Measurements from ENCODE around the gene MFAP3L.

The MFAP3L gene

DNA sequence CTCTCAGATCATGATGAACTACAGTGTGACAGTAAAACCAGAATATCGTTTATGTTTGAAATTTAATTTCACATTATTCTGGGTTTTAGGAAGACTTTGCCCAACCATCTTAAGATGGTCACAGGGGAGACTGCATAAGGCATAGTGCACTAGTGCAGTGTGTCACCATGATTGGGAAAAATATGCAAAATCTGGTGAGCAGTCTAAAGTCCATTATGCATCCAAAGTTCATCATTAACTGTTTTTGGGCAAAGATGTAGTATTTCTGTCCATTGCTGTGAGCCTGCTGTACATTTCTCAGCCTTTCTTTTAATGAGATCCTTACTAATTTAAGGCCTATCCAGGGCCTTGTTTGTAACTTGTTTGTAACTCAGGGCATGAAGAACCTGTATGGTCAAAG lies 11.3 kb upstream of the MFAP3L start:
- TF ChIP-seq ZNF274 (IDR thresholded peaks at IDR 0.05; ENCODE audit: low read depth, low read length) = no peak

DNA sequence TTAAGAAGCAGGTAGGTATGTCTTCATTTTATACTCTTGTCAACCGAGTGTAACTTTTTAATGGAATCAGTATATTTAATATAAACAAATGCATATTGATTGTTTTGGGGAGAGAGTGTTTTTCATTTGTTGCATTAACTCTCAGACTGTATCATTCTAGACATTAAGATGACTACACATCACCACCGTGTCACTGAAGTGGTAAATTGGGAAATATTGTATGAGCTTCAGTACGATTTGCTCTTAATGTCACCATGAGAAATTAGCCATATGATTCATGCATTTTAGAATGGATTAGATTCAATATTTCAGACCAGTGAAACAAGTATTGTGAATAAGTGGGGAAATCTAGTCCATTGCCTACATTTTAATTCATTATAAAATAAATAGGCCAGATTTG lies 9.7 kb upstream of the MFAP3L start:
- no peak overlapping the region for H3K4me3 ChIP-seq (ENCODE audit: low read length)
- TF ChIP-seq ZNF274 (IDR thresholded peaks at IDR 0.05; ENCODE audit: low read depth, low read length) = no peak

More for the DNA sequence above, 11.3 kb upstream of the MFAP3L start:
- H3K4me3 ChIP-seq (ENCODE audit: low read length) = no peak overlapping the region

DNA sequence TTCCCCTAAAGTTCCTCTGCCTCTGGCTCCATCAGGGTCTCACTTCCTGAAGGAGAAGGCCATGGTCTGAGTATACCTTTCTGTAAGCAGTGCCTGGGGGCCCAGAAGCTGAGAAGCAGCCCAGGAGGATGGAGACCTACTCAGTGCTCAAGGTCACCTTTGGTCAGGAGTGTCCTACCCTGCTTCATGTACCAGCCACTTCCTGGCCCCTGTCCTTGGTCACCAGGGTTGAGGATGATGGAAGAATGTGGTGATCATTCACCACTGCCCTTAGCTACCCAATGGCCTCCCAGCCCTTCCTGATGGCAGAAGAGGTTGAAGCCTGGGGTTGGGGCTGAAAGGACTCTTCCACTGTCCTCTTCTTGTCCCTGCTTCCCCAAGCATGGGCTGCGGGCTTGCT lies 9.0 kb upstream of the MFAP3L start:
- TF ChIP-seq ZNF274 (IDR thresholded peaks at IDR 0.05; ENCODE audit: low read depth, low read length) = no peak
- no peak overlapping the region for H3K4me3 ChIP-seq (ENCODE audit: low read length)

DNA sequence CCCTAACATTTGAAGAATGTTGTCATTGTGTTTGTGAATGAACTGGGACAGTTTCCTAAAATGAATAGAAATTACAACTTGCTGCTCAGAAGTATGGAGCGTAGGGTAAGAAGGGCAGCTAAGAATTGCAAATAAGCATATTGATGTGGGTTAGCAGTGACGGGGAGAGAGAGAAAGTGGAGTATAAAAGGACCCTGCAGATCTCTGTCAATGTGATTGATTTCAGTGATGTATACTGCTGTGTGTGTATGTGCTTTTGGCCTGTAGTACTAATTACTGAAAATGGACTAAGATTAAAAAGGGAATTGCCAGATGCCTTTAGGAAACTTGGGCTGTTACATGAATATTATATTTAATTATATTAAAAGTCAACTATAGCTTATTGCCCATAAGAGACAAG lies 7.8 kb upstream of the MFAP3L start:
- no peak overlapping the region for H3K4me3 ChIP-seq (ENCODE audit: low read length)
- no peak for TF ChIP-seq ZNF274 (IDR thresholded peaks at IDR 0.05; ENCODE audit: low read depth, low read length)

DNA sequence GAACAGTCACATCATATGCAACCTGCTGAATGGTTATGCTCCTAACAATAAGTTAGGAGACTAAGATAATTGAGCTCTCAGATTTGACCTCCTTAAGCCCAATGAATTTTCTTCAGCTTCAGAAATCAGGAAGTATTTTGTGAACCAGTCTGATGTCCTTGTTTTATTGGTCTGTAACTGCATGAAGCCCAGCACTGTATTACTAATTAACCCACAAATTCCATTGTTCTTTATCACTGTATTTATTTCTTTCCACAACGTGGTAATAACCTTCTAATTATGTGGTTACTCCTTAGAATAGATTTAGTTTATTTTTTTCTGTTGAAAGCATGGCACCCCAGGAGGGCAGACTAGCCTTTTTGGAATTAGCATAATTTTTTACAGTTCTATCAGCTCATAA lies 3.9 kb upstream of the MFAP3L start:
- no peak overlapping the region for H3K4me3 ChIP-seq (ENCODE audit: low read length)
- no peak for TF ChIP-seq ZNF274 (IDR thresholded peaks at IDR 0.05; ENCODE audit: low read depth, low read length)

DNA sequence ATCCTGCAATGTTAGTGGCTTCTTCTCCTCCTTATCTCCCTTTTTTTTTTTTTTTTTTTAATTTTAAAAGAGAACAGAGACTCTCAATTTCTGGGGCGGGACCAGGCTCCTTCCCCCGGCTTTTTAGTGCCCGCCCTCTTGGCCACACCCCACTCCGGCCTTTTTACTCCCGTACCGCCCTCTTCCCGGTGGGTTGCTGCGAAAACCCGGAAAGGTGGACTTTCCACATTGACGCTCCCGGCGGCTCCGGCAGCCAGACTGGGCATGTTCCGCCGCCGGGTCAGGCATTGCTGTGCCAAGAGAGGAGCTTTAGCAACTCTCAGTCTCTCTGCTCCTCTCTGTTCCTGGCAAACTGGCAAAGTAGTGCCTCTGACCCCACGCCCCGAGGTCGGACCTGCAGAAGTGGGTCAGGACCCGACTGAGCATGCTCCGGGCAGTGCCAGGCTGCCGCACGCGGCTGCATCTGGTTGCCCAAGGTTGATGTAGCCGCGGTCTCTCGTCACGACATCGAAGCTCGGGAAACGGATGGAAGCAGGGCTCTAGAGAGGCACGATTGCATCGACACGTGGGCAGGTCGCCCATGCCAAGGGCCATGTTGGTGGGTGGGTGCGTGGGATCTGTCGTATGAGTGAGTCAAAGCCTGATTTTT lies 1.1 kb upstream of the MFAP3L start:
- H3K4me3 ChIP-seq (ENCODE audit: low read length) = peak overlapping the region; percentile 55; the same call in 1 of the 2 replicates
- TF ChIP-seq ZNF274 (IDR thresholded peaks at IDR 0.05; ENCODE audit: low read depth, low read length) = no peak

DNA sequence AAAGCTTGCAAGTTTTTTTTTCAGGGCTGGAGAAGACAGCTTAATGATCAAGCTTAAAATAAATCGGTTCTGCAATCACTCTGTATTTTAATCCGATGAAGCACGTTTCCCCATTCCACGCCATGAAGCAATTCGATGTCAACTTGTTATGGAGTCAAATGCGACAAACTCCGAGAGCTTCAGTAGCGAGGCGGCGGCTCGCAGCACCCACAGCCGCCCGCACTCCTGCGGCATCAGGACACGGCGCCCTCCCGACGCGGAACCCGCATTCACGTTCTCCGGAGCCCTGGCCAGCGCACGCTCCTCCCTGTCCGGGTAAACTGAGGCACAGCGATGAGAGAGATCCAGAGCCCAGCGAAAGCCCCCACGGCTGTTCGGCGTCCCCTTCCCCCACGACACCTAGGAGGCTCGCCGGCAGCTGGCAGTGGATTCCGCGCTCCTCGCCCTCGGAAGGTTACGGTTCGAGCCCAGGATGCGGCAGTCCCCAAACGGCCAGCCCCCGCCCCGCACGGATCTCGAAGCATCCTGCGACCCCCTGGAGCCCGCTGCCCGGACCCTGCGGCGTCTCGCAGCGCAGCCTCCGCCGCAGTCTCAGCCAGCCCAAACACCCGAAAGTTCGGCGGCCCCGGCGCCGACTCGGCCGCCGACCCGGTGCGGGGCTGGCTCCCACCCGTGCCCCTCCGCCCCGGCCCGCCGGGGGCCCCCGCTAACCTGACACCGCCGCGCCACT lies 507 bp downstream of the MFAP3L start:
- peak overlapping the region; percentile 69; the same call in 1 of the 2 replicates for H3K4me3 ChIP-seq (ENCODE audit: low read length)
- no peak for TF ChIP-seq ZNF274 (IDR thresholded peaks at IDR 0.05; ENCODE audit: low read depth, low read length)

DNA sequence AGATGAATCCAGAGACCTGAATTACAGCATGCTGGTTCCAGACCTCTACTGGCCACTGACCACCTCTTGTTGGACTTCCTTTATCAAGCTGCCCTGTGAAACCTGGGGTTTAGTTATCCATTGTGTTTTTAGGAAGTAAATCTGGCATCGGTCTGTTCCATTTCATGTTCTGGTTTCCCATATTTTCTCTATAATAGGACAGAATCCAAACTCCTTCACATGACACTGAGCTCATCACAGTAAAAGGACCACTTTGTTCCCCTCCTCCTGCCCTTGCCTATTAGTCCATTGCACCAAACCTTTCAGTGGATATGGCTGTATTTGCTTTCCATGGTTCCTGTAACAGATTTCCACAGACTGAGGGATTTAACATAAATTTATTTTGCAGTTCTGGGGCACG lies 4.0 kb downstream of the MFAP3L start:
- TF ChIP-seq ZNF274 (IDR thresholded peaks at IDR 0.05; ENCODE audit: low read depth, low read length) = no peak
- H3K4me3 ChIP-seq (ENCODE audit: low read length) = no peak overlapping the region

DNA sequence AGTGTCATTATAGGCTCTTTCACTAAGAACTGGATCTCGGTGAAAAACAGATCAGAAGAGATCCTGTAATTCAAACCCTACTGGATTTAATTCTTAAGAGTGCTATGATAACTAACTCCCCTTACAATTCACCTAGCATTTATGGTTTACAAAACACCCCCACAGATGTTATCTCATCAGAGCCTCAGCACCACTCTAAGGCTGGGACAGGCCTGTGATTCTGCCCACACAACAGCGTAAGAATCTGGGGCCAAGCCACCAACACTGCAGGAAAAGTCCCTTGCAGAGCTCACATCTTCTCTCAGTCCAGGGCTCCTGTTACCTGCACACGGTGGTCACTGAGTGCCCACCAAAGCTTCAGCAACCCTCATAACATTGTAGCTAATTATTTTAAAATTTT lies 8.9 kb downstream of the MFAP3L start:
- H3K4me3 ChIP-seq (ENCODE audit: low read length) = no peak overlapping the region

DNA sequence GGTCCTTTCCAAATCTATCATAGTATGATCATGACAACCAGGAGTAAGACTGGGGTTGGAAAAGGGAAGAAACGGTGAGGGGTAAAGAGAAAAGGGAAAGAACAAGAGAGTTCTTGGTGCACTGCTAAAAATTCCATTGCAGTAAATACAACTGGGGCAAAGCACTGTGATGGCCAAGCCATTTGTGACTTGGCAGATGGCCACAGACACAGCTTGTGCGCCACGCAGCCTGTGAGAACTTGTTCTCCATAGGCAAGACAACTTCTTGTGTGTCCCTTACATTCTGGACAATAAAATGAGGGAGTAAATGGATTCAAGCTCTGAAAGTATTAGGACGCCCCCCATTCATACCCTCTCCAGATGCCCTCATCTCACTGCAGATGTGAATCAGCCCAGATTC lies 10.9 kb downstream of the MFAP3L start:
- TF ChIP-seq ZNF274 (IDR thresholded peaks at IDR 0.05; ENCODE audit: low read depth, low read length) = no peak
- H3K4me3 ChIP-seq (ENCODE audit: low read length) = no peak overlapping the region

More for the DNA sequence above, 8.9 kb downstream of the MFAP3L start:
- no peak for TF ChIP-seq ZNF274 (IDR thresholded peaks at IDR 0.05; ENCODE audit: low read depth, low read length)

DNA sequence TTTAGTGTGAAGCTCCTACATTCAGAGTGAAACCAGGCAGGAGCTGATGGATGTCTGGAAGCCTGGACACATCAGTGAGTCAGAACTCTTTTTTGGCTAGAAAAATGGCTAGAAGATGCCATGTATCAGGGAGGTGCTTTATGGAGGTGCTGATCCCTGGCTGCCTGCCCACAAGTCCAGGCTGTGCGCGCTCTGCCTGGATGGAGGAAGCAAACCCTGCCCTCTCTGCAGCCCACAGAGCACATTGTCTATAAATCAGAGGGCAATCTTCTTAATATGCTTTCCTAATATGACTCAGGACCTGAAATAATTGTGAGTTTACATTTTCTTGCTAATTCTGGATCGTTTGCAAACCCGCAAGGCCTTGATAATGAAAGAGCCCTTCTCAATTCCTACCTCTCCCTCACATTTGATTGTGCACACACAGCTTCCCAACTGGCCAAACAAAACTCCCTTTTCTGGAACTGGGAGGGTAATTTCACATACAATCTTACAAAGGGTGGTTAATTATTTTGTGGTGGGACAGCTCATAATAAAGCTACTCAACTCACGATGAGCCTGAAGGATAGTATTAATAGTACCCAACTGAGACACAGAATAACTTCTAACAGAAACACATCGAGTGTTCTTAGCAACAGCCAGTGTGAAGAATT lies 11.7 kb downstream of the MFAP3L start:
- TF ChIP-seq ZNF274 (IDR thresholded peaks at IDR 0.05; ENCODE audit: low read depth, low read length) = no peak
- H3K4me3 ChIP-seq (ENCODE audit: low read length) = no peak overlapping the region

DNA sequence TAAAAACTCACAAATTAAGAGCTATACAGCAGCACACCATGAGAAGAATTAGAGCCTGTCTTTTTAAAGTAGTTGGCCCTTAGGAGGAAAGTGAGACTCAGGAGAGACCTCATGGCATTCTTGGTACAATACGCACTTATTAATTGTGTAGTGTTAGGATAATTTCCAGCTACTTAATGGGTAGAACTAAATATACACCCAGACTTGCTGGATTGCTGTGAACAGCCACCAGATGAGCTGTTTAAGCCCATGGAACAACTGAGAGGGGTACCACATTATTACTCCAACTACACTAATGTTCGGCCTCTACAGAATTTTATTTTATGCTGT lies 13.6 kb downstream of the MFAP3L start:
- TF ChIP-seq ZNF274 (IDR thresholded peaks at IDR 0.05; ENCODE audit: low read depth, low read length) = no peak
- H3K4me3 ChIP-seq (ENCODE audit: low read length) = no peak overlapping the region

DNA sequence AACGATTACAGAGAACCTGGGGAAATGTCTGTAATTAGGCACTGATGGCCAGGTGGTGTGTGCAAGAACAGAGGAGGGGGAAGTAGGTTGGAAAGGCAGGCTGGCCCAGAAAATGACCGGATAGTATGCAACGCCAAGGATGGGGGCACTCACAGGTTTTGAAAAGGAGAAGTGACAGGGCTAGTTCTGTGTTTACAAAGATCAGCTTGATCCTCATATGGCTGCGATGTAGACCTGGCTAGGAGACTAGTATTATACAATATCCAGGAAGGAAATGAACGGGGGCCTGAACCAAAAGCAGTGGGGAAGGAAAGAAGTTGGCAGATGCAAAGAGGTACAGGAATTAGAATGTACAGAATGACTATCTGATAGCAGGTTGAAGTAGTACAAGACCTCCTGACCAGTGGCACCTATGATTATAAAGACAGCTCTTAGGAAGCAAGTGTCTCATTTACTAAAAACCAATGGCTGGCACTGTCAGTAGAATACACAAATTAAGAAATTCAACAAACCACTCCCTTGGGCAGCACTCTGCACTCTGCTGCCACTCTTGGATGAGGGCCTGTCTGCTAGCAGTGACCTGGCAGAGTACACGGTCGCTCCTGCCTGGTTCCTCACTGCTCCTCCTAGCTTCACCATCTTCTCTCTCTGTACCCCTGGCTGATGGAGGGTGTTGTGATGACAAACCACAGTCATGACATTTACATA lies 14.1 kb downstream of the MFAP3L start:
- no peak overlapping the region for H3K4me3 ChIP-seq (ENCODE audit: low read length)
- no peak for TF ChIP-seq ZNF274 (IDR thresholded peaks at IDR 0.05; ENCODE audit: low read depth, low read length)

DNA sequence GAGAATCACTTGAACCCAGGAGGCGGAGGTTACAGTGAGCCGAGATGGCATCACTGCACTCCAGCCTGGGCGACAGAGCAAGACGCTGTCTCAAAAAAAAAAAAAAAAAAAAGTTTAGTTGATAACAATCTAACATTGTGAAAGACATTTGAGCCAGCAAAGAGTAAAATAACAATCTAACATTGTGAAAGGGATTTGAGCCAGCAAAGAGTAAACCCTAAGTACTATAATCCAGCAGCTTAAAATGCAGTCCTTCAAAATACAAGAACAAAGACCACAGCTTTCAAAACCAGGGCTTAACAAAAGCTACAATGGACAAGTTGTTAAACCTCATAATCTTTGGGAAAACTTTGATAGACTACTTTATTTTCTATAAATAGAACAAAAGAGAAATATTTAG lies 16.9 kb downstream of the MFAP3L start:
- H3K4me3 ChIP-seq (ENCODE audit: low read length) = no peak overlapping the region
- no peak for TF ChIP-seq ZNF274 (IDR thresholded peaks at IDR 0.05; ENCODE audit: low read depth, low read length)

DNA sequence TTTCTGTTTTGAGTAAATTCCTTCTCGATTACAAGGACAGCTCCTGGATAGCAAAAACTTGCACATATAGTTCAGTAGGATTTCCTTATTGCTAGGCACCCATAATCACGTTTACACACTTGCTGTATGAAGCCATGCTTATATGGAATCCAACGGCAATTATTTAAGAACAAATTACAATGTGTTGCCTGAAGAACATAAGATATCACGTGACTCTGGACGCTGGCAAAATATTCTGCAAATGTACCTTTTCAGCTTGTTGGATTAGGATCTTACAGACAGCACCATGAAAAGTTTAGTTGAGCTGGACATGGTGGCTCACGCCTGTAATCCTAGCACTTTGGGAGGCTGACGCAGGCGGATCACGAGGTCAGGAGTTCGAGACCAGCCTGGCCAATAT lies 17.4 kb downstream of the MFAP3L start:
- no peak overlapping the region for H3K4me3 ChIP-seq (ENCODE audit: low read length)
- TF ChIP-seq ZNF274 (IDR thresholded peaks at IDR 0.05; ENCODE audit: low read depth, low read length) = no peak

Data from GM08714 (cell line).